H9 (cell line): ENCODE data around the gene WDR17. TPM values are rescaled to one million over a fixed set of nuclear protein-coding genes. Genes with fewer than 3 reads are reported as not detected.

Experiments used
- DNase-seq: peaks from one replicate; pipeline ENCODE4 v3.0.0-alpha.2; 2017
- H2AFZ ChIP-seq: one replicate; pipeline ENCODE4 v1.6.1; 2013; ENCODE audit warnings: mild to moderate bottlenecking, low read length, control low read depth, moderate library complexity
- H2AK5ac ChIP-seq: 2 replicates; pipeline ENCODE4 v1.6.1; 2013; ENCODE audit warnings: low read length, control low read depth, mixed read lengths; ENCODE audit not compliant: insufficient read length
- H2BK120ac ChIP-seq: one replicate; pipeline ENCODE4 v1.6.1; 2013; ENCODE audit warnings: low read depth, mild to moderate bottlenecking, low read length, control low read depth, inconsistent platforms; ENCODE audit not compliant: poor library complexity, severe bottlenecking
- H2BK12ac ChIP-seq: 2 replicates; pipeline ENCODE4 v1.6.1; 2013; ENCODE audit warnings: low read length, control low read depth, mixed read lengths, low read depth; ENCODE audit not compliant: insufficient read length
- H2BK15ac ChIP-seq: 2 replicates; pipeline ENCODE4 v1.6.1; 2013; ENCODE audit warnings: low read depth, low read length, control low read depth
- H2BK20ac ChIP-seq: one replicate; pipeline ENCODE4 v1.6.1; 2013; ENCODE audit warnings: low read depth, mild to moderate bottlenecking, low read length, control low read depth, inconsistent platforms; ENCODE audit not compliant: poor library complexity, severe bottlenecking
- H2BK5ac ChIP-seq: 2 replicates; pipeline ENCODE4 v1.6.1; 2013; ENCODE audit warnings: low read length, control low read depth, mixed read lengths; ENCODE audit not compliant: insufficient read length
- H3K14ac ChIP-seq: 2 replicates; pipeline ENCODE4 v1.6.1; 2013; ENCODE audit warnings: low read length, control low read depth; ENCODE audit not compliant: insufficient read depth
- H3K18ac ChIP-seq: 2 replicates; pipeline ENCODE4 v1.6.1; 2013; ENCODE audit warnings: low read depth, mild to moderate bottlenecking, mixed read lengths, low read length, control low read depth; ENCODE audit not compliant: insufficient read length
- H3K23ac ChIP-seq: 2 replicates; pipeline ENCODE4 v1.6.1; 2013; ENCODE audit warnings: low read length, control low read depth, mixed read lengths, low read depth; ENCODE audit not compliant: insufficient read length
- H3K23me2 ChIP-seq: 2 replicates; pipeline ENCODE4 v1.6.1; 2013; ENCODE audit warnings: low read depth, mild to moderate bottlenecking, mixed read lengths, low read length, control low read depth; ENCODE audit not compliant: insufficient read length, poor library complexity, severe bottlenecking
- H3K27ac ChIP-seq: 2 replicates; pipeline ENCODE4 v1.5.1; 2013; ENCODE audit warnings: low read length, control low read depth, mixed read lengths, low read depth; ENCODE audit not compliant: insufficient read length
- H3K27me3 ChIP-seq: 2 replicates; pipeline ENCODE4 v1.6.1; 2013; ENCODE audit warnings: low read length, control low read depth, inconsistent platforms; ENCODE audit not compliant: insufficient read depth
- H3K4ac ChIP-seq: 2 replicates; pipeline ENCODE4 v1.6.1; 2013; ENCODE audit warnings: low read depth, mild to moderate bottlenecking, control low read depth, inconsistent platforms, low read length, moderate library complexity
- H3K4me1 ChIP-seq: 2 replicates; pipeline ENCODE4 v1.6.1; 2013; ENCODE audit warnings: low read length, control low read depth, inconsistent platforms; ENCODE audit not compliant: insufficient read depth
- H3K4me2 ChIP-seq: 2 replicates; pipeline ENCODE4 v1.6.1; 2013; ENCODE audit warnings: low read length, control low read depth, mixed read lengths; ENCODE audit not compliant: insufficient read length, insufficient read depth
- H3K56ac ChIP-seq: 2 replicates; pipeline ENCODE4 v1.6.1; 2013; ENCODE audit warnings: low read depth, mild to moderate bottlenecking, mixed read lengths, low read length, control low read depth; ENCODE audit not compliant: insufficient read length
- H3K79me1 ChIP-seq: 2 replicates; pipeline ENCODE4 v1.6.1; 2013; ENCODE audit warnings: low read depth, mild to moderate bottlenecking, moderate library complexity, low read length, control low read depth, inconsistent platforms; ENCODE audit not compliant: insufficient read depth, poor library complexity, severe bottlenecking
- H3K79me2 ChIP-seq: 2 replicates; pipeline ENCODE4 v1.6.1; 2013; ENCODE audit warnings: low read length, control low read depth, inconsistent platforms; ENCODE audit not compliant: insufficient read depth
- H3K9ac ChIP-seq: 2 replicates; pipeline ENCODE4 v1.6.1; 2013; ENCODE audit warnings: low read length, control low read depth, mixed read lengths; ENCODE audit not compliant: insufficient read length; ENCODE audit errors: extremely low read depth
- H3K9me3 ChIP-seq: one replicate; pipeline ENCODE4 v1.6.1; 2013; ENCODE audit warnings: low read depth, low read length, inconsistent platforms; ENCODE audit not compliant: control insufficient read depth
- H3T11ph ChIP-seq: one replicate; pipeline ENCODE4 v1.6.1; 2013; ENCODE audit warnings: mild to moderate bottlenecking, low read length, control low read depth, inconsistent platforms
- H4K20me1 ChIP-seq: one replicate; pipeline ENCODE4 v1.6.1; 2013; ENCODE audit not compliant: control insufficient read depth, insufficient read length, insufficient read depth
- H4K5ac ChIP-seq: 2 replicates; pipeline ENCODE4 v1.6.1; 2013; ENCODE audit warnings: low read depth, mild to moderate bottlenecking, mixed read lengths, low read length, control low read depth; ENCODE audit not compliant: insufficient read length
- H4K8ac ChIP-seq: replicated peaks from 2 replicates; pipeline ENCODE4 v1.6.1; 2013; ENCODE audit warnings: low read length, control low read depth, mixed read lengths, low read depth; ENCODE audit not compliant: insufficient read length
- H4K91ac ChIP-seq: 2 replicates; pipeline ENCODE4 v1.6.1; 2013; ENCODE audit warnings: low read depth, mild to moderate bottlenecking, moderate library complexity, mixed read lengths, low read length, control low read depth; ENCODE audit not compliant: insufficient read length
- H3K27ac Mint-ChIP-seq, 3 experiments: 2 replicates in 2 of 3; 3 replicates in 1 of 3; pipeline ENCODE4 v1.8.0; 2020 to 2021; ENCODE audit warnings: mixed read lengths in 3 of 3, mild to moderate bottlenecking in 1 of 3, moderate library complexity in 1 of 3
- H3K27me3 Mint-ChIP-seq: 2 replicates; pipeline ENCODE4 v1.8.0; 2021; ENCODE audit warnings: low read depth, mild to moderate bottlenecking, moderate library complexity, mixed read lengths
- H3K36me3 Mint-ChIP-seq, 3 experiments: 2 replicates in 2 of 3; 3 replicates in 1 of 3; pipeline ENCODE4 v1.8.0; 2020 to 2021; ENCODE audit warnings: low read depth in 3 of 3, mixed read lengths in 3 of 3; ENCODE audit not compliant: insufficient read depth in 1 of 3
- H3K4me1 Mint-ChIP-seq, 2 experiments: 2 replicates each; pipeline ENCODE4 v1.8.0; 2020; ENCODE audit warnings: mixed read lengths in 2 of 2
- H3K4me3 Mint-ChIP-seq, 2 experiments: 2 replicates in 1 of 2; 3 replicates in 1 of 2; pipeline ENCODE4 v1.8.0; 2020 to 2021; ENCODE audit warnings: mild to moderate bottlenecking in 2 of 2, mixed read lengths in 2 of 2, moderate library complexity in 1 of 2
- H3K9me3 Mint-ChIP-seq, 2 experiments: 2 replicates in 1 of 2; 3 replicates in 1 of 2; pipeline ENCODE4 v1.8.0; 2020; ENCODE audit warnings: mild to moderate bottlenecking in 2 of 2, mixed read lengths in 2 of 2, moderate library complexity in 1 of 2
- WGBS: extraction: QIAGEN DNeasy Blood & Tissue Kit; methylation state at CpG from one replicate; pipeline ENCODE4 v1.1.7; 2013; ENCODE audit warnings: missing lambda C conversion rate, low lambda C conversion rate, mixed read lengths; ENCODE audit not compliant: insufficient read length; ENCODE audit errors: extremely low coverage; 5-methylcytosine and 5-hydroxymethylcytosine counted together
- total RNA-seq: library from RNA; stranded (reverse); gene quantifications from 2 replicates; pipeline ENCODE4 v1.2.1, GENCODE V29; 2021
- TF ChIP-seq, protein P1 (sequence below): fragments of 200-600 bp; sonication (generic); conservative IDR thresholded peaks from 3 replicates; pipeline ENCODE4 v1.8.0; 2021; ENCODE audit warnings: antibody characterized with exemption, mild to moderate bottlenecking

WDR17 gene
- total RNA-seq, 1 experiment from 2014 or later: 2.6 TPM

GRCh38 chr4:176034499-176034898 is 31.1 kb upstream of the WDR17 start:
- no peak overlapping the region for H3K27ac ChIP-seq
- H3K36me3 Mint-ChIP-seq: no peaks in the 10 kb centered on the region
- H3K4me2 ChIP-seq: no peak overlapping the region
- no peak overlapping the region for H3K56ac ChIP-seq
- no peak overlapping the region for H2BK5ac ChIP-seq
- H3K9ac ChIP-seq: no peak overlapping the region
- H3K9me3 ChIP-seq: no peaks in the 10 kb centered on the region
- H3K27ac Mint-ChIP-seq: no peak overlapping the region
- no peak overlapping the region for H3K18ac ChIP-seq
- no peak overlapping the region for H2BK12ac ChIP-seq
- peaks cover 3 to 4% of the 10 kb centered on the region in 2 experiments; a peak in 3 of 5 replicates for H3K9me3 Mint-ChIP-seq
- H3K4ac ChIP-seq: no peak overlapping the region
- no peak overlapping the region for H2AK5ac ChIP-seq
- no peak overlapping the region for H4K91ac ChIP-seq
- no peaks in the 10 kb centered on the region for H3K23me2 ChIP-seq
- no peak overlapping the region for H2BK120ac ChIP-seq
- H3K79me1 ChIP-seq: no peaks in the 10 kb centered on the region
- H2AFZ ChIP-seq: no peak overlapping the region
- H3K14ac ChIP-seq: no peak overlapping the region
- H2BK20ac ChIP-seq: no peak overlapping the region
- H4K8ac ChIP-seq: no peak overlapping the region
- no peak overlapping the region for H2BK15ac ChIP-seq
- H3T11ph ChIP-seq: no peak overlapping the region
- no peak for DNase-seq
- no peak overlapping the region for H4K5ac ChIP-seq
- H3K27me3 ChIP-seq: no peaks in the 10 kb centered on the region
- no peaks in the 10 kb centered on the region for H3K4me1 ChIP-seq
- H3K27me3 Mint-ChIP-seq: no peaks in the 10 kb centered on the region
- H3K23ac ChIP-seq: no peak overlapping the region
- no peaks in the 10 kb centered on the region for H4K20me1 ChIP-seq
- WGBS: no CpG with 5 or more reads among the region's 1 CpG
- H3K4me1 Mint-ChIP-seq: no peaks in the 10 kb centered on the region
- no peaks in the 10 kb centered on the region for H3K79me2 ChIP-seq
- TF ChIP-seq, protein P1, sequence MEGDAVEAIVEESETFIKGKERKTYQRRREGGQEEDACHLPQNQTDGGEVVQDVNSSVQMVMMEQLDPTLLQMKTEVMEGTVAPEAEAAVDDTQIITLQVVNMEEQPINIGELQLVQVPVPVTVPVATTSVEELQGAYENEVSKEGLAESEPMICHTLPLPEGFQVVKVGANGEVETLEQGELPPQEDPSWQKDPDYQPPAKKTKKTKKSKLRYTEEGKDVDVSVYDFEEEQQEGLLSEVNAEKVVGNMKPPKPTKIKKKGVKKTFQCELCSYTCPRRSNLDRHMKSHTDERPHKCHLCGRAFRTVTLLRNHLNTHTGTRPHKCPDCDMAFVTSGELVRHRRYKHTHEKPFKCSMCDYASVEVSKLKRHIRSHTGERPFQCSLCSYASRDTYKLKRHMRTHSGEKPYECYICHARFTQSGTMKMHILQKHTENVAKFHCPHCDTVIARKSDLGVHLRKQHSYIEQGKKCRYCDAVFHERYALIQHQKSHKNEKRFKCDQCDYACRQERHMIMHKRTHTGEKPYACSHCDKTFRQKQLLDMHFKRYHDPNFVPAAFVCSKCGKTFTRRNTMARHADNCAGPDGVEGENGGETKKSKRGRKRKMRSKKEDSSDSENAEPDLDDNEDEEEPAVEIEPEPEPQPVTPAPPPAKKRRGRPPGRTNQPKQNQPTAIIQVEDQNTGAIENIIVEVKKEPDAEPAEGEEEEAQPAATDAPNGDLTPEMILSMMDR: peak; percentile 68
- no peak overlapping the region for H3K4me3 Mint-ChIP-seq
